Panc1 (cell line): ENCODE results near the gene SERPINF2. TPM values are rescaled to one million over a fixed set of nuclear protein-coding genes. Genes with fewer than 3 reads are reported as not detected.

Source experiments
- ATAC-seq: fragments of 200-7000 bp; cut with Tn5 transposase; 2 replicates; pipeline ENCODE4 v1.9.1; 2020; ENCODE audit warnings: mild to moderate bottlenecking, moderate library complexity
- BruUV-seq: library from RNA; stranded (reverse); fragments of 400-500 nt; replicated peaks from 2 replicates; lab custom pipeline; 2021; lab: Mats Ljungman, UMichigan
- CTCF ChIA-PET: fragments of 300-600 bp; sonication (Branson Sonifier 250); formaldehyde crosslinking; loops from one replicate; lab custom pipeline; 2022; ENCODE audit warnings: antibody characterized with exemption; lab: Charles Lee
- POLR2A ChIA-PET: fragments of 300-600 bp; sonication (Branson Sonifier 250); formaldehyde crosslinking; loops from one replicate; lab custom pipeline; 2022; ENCODE audit warnings: antibody characterized with exemption; lab: Charles Lee
- DNase-seq: peaks from one replicate; pipeline ENCODE4 v3.0.0-alpha.2; 2010; ENCODE audit warnings: low read depth, low spot score
- H3K27ac ChIP-seq: 2 replicates; pipeline ENCODE4 v1.5.1; 2011; ENCODE audit warnings: mild to moderate bottlenecking, low read length, inconsistent platforms
- H3K27me3 ChIP-seq: fragments of 200-500 bp; sonication (Bioruptor generic); 2 replicates; pipeline ENCODE4 v1.6.0; 2014; ENCODE audit warnings: low read length, inconsistent platforms; ENCODE audit not compliant: control insufficient read depth, insufficient read depth
- H3K36me3 ChIP-seq: fragments of 200-500 bp; sonication (Bioruptor generic); 2 replicates; pipeline ENCODE4 v1.5.1; 2014; ENCODE audit warnings: inconsistent platforms, mild to moderate bottlenecking, low read length, moderate library complexity; ENCODE audit not compliant: control insufficient read depth, insufficient read depth
- H3K4me1 ChIP-seq: 2 replicates; pipeline ENCODE4 v1.5.1; 2011; ENCODE audit warnings: inconsistent platforms, mild to moderate bottlenecking, low read length, moderate library complexity; ENCODE audit not compliant: control insufficient read depth, insufficient read depth
- H3K4me3 ChIP-seq, 2 experiments: 2 replicates each; pipeline ENCODE4 v1.5.1; 2011 to 2012; ENCODE audit warnings: low read depth in 2 of 2, low read length in 2 of 2, mild to moderate bottlenecking in 2 of 2, inconsistent platforms in 1 of 2, moderate library complexity in 1 of 2
- H3K9me3 ChIP-seq: fragments of 200-500 bp; sonication (Bioruptor generic); 2 replicates; pipeline ENCODE4 v1.5.1; 2014; ENCODE audit warnings: low read depth, mild to moderate bottlenecking, inconsistent platforms, low read length, moderate library complexity; ENCODE audit not compliant: control insufficient read depth, insufficient read depth
- REST ChIP-seq, 2 experiments: IDR thresholded peaks; 2 replicates each; pipeline ENCODE4 v1.6.1; 2011 to 2012; ENCODE audit warnings: low read depth in 2 of 2, control low read depth in 1 of 2, low read length in 1 of 2, mild to moderate bottlenecking in 1 of 2, moderate library complexity in 1 of 2; ENCODE audit not compliant: insufficient read depth in 1 of 2
- SIN3A ChIP-seq: IDR thresholded peaks from 2 replicates; pipeline ENCODE4 v1.6.1; 2012; ENCODE audit warnings: low read depth, mild to moderate bottlenecking, low read length, moderate library complexity, borderline replicate concordance; ENCODE audit not compliant: insufficient read depth
- TCF7L2 ChIP-seq: IDR thresholded peaks from 2 replicates; pipeline ENCODE4 v1.6.1; 2011; ENCODE audit warnings: mild to moderate bottlenecking, low read depth, low read length, inconsistent platforms
- in situ Hi-C: cut with HindIII; loops from 2 replicates; pipeline ENCODE4 v1.10.0; 2016; ENCODE audit warnings: low sequenced_read_pairs, low pct_unique_long_range_greater_than_20kb
- intact Hi-C: fragments of 100-400 bp; cut with micrococcal nuclease; formaldehyde crosslinking; loops from one replicate; pipeline ENCODE4 v1.10.0; 2022; ENCODE audit not compliant: unreplicated experiment
- total RNA-seq: library from RNA; stranded (reverse); gene quantifications from one replicate; pipeline ENCODE4 v1.2.1, GENCODE V29; 2021; ENCODE audit not compliant: unreplicated experiment

Gene SERPINF2
- total RNA-seq, 1 experiment from 2014 or later = 0.77 TPM

GRCh38 chr17:1709971-1710806 is 32.5 kb upstream of the SERPINF2 start, which contains the start of gene TLCD2:
TLCD2 (minus strand) TSS chr17:1710377; CDS start chr17:1710242, 135 bp downstream.
- no peaks in the 10 kb centered on the region for H3K9me3 ChIP-seq
- TF ChIP-seq REST (IDR thresholded peaks at IDR 0.05; ENCODE audit: insufficient read depth in 1 of 2, low read depth in 2 of 2, low read length in 1 of 2) (no peak), TCF7L2 (no peak)
- H3K4me3 ChIP-seq = peak within 1 kb of the TSS; percentile 59 to 62
- H3K27me3 ChIP-seq = no peaks in the 10 kb centered on the region
- ChIA-PET POLR2A (no interaction called here), CTCF (no interaction called here)
- peaks cover 36% of the 10 kb centered on the region for H3K4me1 ChIP-seq
- no TSS peak for BruUV-seq
- peaks cover 4% of the 10 kb centered on the region; the same call in 1 of the 2 replicates for H3K36me3 ChIP-seq
- ATAC-seq (peak; percentile 79), DNase-seq (no peak)
- peak within 1 kb of the TSS; percentile 78 for H3K27ac ChIP-seq
- intact Hi-C loops (no loop called here), in situ Hi-C loops (no loop called here)

DNA sequence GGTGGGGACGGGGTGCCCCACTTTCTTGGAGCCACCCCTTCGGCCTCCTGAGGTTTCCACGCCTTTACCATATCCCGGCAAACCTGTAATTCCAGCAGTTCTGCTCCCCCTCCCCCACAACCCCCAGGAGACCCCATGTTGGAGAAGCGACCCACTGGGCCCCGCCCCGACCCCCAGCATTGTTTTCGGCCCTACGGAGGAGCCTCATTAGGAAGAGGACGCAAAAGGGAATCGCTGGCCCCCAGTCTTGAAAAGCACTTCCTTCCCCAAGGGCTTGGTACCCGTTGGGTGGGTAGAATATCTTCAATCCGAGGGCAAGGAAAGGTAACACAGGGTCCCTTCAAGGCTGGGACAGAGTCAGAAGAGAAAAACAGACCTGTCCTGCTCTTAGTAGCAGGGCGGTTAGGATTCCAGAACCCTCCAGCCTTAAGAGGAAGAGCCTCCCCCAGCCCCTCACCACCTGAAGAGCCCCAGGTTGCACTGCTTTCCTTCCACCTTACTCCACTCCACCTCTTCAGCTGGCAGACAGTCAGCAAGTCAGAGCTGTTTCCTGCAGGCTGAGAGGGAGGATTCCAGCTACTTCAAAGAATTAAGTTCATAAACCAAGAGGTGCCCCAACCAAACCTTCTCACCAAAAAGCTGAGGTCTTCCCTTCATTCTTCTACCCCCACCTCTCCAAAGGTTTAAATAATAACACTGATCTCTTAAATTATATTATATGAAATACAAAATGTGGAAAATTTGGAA is 31.7 kb upstream of the SERPINF2 start:
- Histone ChIP-seq H3K36me3 (peaks cover 4% of the 10 kb centered on the region; the same call in 1 of the 2 replicates), H3K9me3 (no peaks in the 10 kb centered on the region), H3K27ac (peak overlapping the region; percentile 78), H3K4me1 (peaks cover 36% of the 10 kb centered on the region), H3K27me3 (no peaks in the 10 kb centered on the region), H3K4me3 (peak overlapping the region; percentile 59 to 62)
- ChIA-PET CTCF (no interaction called here), POLR2A (no interaction called here)
- intact Hi-C loops (no loop called here), in situ Hi-C loops (no loop called here)
- no TSS peak for BruUV-seq
- ATAC-seq (peak; percentile 5; the same call in 1 of the 2 replicates), DNase-seq (no peak)
- TF ChIP-seq SIN3A = no peak
- no peak for TF ChIP-seq REST (IDR thresholded peaks at IDR 0.05; ENCODE audit: insufficient read depth in 1 of 2, low read depth in 2 of 2, low read length in 1 of 2)
- no peak for TF ChIP-seq TCF7L2
